OCI-LY3 (cell line): Measurements from ENCODE around the gene BORA.

ENCODE experiments used
- CTCF ChIP-seq: fragments of 200-600, 300-600 bp; sonication (generic); IDR thresholded peaks from 2 replicates; pipeline ENCODE4 v1.5.1; 2014; ENCODE audit warnings: antibody characterized with exemption, low read length, low read depth
- EZH2phosphoT487 ChIP-seq: fragments of 200-600 bp; shearing (Covaris generic); IDR thresholded peaks from 2 replicates; pipeline ENCODE4 v1.6.1; 2018; ENCODE audit warnings: antibody characterized with exemption, mixed run types, low read depth

DNA sequence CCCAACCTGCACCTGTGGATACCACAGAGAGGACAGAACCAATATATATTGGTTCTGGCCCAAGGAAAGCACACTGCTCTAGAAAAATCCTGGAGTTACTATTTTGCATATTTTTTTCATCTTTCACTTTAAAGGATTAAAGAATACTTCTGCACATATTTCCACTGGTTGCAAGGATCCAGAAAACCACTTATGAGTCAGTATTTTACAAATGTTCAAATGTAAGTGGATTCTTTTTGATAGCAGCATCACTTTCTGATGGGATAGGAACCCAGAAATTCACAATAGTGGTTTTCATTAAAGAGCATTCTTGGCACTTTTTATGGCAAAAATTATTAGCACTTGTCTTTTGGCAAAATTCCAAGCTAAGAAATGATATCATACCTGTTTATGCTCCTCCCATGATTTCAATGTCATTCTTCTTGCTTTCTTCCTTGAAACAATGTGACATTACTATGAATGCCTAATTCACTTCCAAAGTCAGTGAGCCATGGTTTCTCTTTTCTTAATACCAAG lies 38.5 kb upstream of the BORA start:
- no peak for TF ChIP-seq CTCF
- TF ChIP-seq EZH2phosphoT487: no peak
